PFSK-1 (cell line): ENCODE measurements around the gene SPRR3.

ENCODE experiments used
- FOXP2 ChIP-seq: optimal IDR thresholded peaks from 2 replicates; pipeline ENCODE3; 2011; ENCODE audit warnings: borderline replicate concordance, control low read depth, inconsistent platforms; ENCODE audit not compliant: insufficient read depth; ENCODE audit errors: extremely low read length, extremely low read depth
- POLR2AphosphoS5 ChIP-seq: IDR thresholded peaks from 2 replicates; pipeline ENCODE4 v1.6.1; 2012; ENCODE audit warnings: low read depth, mild to moderate bottlenecking, control low read depth, low read length, moderate library complexity
- SIN3A ChIP-seq: IDR thresholded peaks from 2 replicates; pipeline ENCODE4 v1.6.1; 2012; ENCODE audit warnings: mild to moderate bottlenecking, low read length, moderate library complexity, borderline replicate concordance; ENCODE audit not compliant: insufficient read depth
- TAF1 ChIP-seq: IDR thresholded peaks from 2 replicates; pipeline ENCODE4 v1.6.1; 2012; ENCODE audit warnings: low read length, control low read depth, borderline replicate concordance; ENCODE audit not compliant: insufficient read depth
- TF ChIP-seq, protein P1 (sequence below), 2 experiments: IDR thresholded peaks; 2 replicates each; pipeline versions ENCODE4 v1.6.1 to v1.8.0; 2011 to 2012; ENCODE audit warnings: low read depth in 2 of 2, low read length in 2 of 2, control low read depth in 1 of 2, inconsistent platforms in 1 of 2, mild to moderate bottlenecking in 1 of 2, moderate library complexity in 1 of 2; ENCODE audit not compliant: insufficient read depth in 1 of 2

Gene SPRR3

DNA sequence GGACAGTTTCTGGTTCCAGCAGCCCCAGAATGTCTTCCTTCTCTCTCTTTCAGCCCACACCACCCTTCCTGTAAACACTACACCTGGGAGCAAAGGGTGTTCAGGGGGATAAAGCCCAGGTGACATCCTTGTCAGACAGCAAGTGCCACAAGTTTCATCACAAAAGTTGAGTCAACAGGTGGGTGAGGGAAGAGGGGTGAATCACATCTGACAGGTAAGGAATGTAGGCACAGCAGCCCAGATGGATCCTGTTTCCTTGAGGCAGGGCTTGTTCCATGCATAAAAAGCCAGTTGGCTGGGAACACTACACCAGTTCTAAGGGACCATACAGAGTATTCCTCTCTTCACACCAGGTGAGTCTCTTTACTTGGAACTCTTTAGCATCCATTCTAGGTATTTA, 29.3 kb downstream of the SPRR3 start, which contains the start of gene SPRR1B:
Gene SPRR1B, plus strand, starts transcription at position 309 of the 400 bp plus-strand sequence. CDS start 1,143 bp downstream, outside the sequence.
- TF ChIP-seq, protein P1, sequence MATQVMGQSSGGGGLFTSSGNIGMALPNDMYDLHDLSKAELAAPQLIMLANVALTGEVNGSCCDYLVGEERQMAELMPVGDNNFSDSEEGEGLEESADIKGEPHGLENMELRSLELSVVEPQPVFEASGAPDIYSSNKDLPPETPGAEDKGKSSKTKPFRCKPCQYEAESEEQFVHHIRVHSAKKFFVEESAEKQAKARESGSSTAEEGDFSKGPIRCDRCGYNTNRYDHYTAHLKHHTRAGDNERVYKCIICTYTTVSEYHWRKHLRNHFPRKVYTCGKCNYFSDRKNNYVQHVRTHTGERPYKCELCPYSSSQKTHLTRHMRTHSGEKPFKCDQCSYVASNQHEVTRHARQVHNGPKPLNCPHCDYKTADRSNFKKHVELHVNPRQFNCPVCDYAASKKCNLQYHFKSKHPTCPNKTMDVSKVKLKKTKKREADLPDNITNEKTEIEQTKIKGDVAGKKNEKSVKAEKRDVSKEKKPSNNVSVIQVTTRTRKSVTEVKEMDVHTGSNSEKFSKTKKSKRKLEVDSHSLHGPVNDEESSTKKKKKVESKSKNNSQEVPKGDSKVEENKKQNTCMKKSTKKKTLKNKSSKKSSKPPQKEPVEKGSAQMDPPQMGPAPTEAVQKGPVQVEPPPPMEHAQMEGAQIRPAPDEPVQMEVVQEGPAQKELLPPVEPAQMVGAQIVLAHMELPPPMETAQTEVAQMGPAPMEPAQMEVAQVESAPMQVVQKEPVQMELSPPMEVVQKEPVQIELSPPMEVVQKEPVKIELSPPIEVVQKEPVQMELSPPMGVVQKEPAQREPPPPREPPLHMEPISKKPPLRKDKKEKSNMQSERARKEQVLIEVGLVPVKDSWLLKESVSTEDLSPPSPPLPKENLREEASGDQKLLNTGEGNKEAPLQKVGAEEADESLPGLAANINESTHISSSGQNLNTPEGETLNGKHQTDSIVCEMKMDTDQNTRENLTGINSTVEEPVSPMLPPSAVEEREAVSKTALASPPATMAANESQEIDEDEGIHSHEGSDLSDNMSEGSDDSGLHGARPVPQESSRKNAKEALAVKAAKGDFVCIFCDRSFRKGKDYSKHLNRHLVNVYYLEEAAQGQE (IDR thresholded peaks at IDR 0.05; ENCODE audit: insufficient read depth in 1 of 2, low read depth in 2 of 2, low read length in 2 of 2): no peak
- TF ChIP-seq FOXP2: no peak
- no peak for TF ChIP-seq SIN3A
- no peak for TF ChIP-seq POLR2AphosphoS5
- no peak for TF ChIP-seq TAF1

GRCh38 chr1:153032073-153032472, 30.5 kb downstream of the SPRR3 start:
- no peak for TF ChIP-seq POLR2AphosphoS5
- no peak for TF ChIP-seq SIN3A
- TF ChIP-seq, protein P1 (IDR thresholded peaks at IDR 0.05; ENCODE audit: insufficient read depth in 1 of 2, low read depth in 2 of 2, low read length in 2 of 2): no peak
- no peak for TF ChIP-seq FOXP2
- no peak for TF ChIP-seq TAF1

DNA sequence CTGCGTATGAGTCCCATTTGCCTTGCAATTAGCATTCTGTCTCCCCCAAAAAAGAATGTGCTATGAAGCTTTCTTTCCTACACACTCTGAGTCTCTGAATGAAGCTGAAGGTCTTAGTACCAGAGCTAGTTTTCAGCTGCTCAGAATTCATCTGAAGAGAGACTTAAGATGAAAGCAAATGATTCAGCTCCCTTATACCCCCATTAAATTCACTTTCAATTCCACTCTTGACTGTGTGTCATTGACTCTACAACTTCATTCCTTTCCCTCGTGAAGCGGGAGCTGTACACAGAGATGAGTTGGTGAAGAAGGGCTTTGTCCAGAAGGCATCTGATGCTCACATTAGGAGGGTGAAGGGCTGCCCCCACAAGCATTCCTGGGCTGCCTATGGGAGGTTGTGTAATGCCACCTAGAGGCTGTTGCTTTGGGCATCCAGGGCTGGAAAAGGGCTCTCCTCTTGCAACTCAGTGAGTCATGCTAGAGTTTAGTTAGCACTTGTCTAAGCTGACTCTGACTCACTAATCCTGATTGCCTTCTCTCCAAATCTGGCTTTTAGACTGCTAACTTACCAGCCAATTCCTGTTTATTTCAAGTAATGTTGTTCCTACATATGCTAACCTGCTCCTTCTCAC, 31.2 kb downstream of the SPRR3 start:
- TF ChIP-seq TAF1 (no peak), SIN3A (no peak), FOXP2 (no peak), POLR2AphosphoS5 (no peak)
- TF ChIP-seq, protein P1 (IDR thresholded peaks at IDR 0.05; ENCODE audit: insufficient read depth in 1 of 2, low read depth in 2 of 2, low read length in 2 of 2): no peak

- TF ChIP-seq TAF1 (no peak), POLR2AphosphoS5 (no peak), SIN3A (no peak)
Measured at GRCh38 chr1:153035211-153035610, 33.7 kb downstream of the SPRR3 start.

DNA sequence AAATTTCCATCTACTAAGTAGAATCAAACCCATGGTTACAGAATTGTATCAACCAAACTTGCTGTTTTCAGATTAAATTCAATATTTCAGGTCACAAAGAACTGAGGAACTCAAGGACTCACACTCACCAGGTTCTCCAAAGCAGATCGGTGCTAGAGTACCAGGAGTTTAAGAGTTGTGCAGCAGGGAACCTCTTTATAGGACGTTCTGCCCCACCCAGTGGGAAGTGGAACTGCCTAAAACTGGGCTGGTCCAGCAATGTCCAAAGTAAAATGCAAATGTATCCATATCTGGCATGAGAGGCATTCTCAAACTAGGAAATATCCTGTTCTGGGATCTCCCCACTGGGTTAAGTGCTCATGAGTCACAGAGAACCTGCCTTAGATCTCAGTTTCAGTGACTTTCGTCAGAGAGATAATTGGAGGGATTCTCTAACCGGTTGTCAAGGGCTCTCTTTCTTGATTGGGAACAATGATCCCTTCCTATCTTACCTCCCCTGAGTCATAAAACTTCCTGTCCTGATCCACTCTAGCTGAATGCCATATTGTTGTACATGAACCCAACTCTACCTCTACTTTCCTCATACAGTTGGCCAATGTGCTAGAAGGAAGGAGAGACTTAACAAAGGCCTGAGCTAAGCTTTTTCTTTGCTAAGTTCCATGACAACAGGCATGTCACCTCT, 39.5 kb downstream of the SPRR3 start, which contains the start of gene SPRR2D:
Gene SPRR2D, minus strand, starts transcription at position 171 of the 682 bp plus-strand sequence. CDS start 774 bp downstream, outside the sequence.
- TF ChIP-seq POLR2AphosphoS5 (no peak), SIN3A (no peak), TAF1 (no peak), FOXP2 (no peak)
- TF ChIP-seq, protein P1 (IDR thresholded peaks at IDR 0.05; ENCODE audit: insufficient read depth in 1 of 2, low read depth in 2 of 2, low read length in 2 of 2): no peak
